ENCODE results near the gene IGF2BP2. TPM values are rescaled to one million over a fixed set of nuclear protein-coding genes. Genes with fewer than 3 reads are reported as not detected.

The IGF2BP2 gene
- total RNA-seq, 1 donor from 2014 or later: 57.6 TPM

DNA sequence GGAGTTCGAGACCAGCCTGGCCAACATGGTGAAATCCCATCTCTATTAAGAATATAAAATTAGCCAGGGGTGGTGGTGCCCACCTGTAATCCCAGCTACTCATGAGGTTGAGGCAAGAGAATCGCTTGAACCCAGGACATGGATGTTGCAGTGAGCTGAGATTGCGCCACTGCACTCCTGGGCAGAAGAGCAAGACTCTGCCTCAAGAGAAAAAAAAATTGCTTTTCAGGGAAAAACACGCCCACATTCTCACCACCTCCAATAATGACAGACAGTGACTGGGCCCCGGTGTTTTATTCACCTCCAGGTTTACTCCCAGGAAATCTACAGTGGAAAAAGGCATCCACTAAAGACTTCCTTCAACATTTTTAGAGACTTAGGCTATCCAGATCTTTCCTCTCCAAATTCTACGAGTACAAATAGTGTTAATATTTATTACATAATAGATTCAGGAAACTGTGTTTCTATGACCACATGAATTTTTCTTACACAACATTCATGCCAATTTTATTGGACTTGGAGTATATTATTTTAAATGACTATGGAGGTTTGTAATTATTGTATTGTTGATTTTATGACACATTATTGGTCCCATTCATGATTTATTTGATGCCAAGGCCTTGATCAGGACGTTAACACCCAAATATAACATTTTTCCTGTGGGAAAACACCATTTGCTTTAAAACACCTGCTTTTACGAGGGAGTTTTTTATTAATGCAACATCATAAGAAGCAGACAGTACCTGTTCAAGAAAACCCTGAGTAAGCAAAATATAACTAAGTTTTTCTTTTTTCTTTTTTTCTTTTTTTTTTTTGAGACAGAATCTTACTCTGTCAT lies 26.6 kb downstream of the IGF2BP2 start:
- H3K4me3 ChIP-seq (ENCODE audit: low read depth, low read length): no peak overlapping the region
- DNase-seq (ENCODE audit: low read depth): no peak
- TF ChIP-seq, protein P1, sequence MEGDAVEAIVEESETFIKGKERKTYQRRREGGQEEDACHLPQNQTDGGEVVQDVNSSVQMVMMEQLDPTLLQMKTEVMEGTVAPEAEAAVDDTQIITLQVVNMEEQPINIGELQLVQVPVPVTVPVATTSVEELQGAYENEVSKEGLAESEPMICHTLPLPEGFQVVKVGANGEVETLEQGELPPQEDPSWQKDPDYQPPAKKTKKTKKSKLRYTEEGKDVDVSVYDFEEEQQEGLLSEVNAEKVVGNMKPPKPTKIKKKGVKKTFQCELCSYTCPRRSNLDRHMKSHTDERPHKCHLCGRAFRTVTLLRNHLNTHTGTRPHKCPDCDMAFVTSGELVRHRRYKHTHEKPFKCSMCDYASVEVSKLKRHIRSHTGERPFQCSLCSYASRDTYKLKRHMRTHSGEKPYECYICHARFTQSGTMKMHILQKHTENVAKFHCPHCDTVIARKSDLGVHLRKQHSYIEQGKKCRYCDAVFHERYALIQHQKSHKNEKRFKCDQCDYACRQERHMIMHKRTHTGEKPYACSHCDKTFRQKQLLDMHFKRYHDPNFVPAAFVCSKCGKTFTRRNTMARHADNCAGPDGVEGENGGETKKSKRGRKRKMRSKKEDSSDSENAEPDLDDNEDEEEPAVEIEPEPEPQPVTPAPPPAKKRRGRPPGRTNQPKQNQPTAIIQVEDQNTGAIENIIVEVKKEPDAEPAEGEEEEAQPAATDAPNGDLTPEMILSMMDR (conservative IDR thresholded peaks at IDR 0.05; ENCODE audit: low read depth, low read length): no peak

DNA sequence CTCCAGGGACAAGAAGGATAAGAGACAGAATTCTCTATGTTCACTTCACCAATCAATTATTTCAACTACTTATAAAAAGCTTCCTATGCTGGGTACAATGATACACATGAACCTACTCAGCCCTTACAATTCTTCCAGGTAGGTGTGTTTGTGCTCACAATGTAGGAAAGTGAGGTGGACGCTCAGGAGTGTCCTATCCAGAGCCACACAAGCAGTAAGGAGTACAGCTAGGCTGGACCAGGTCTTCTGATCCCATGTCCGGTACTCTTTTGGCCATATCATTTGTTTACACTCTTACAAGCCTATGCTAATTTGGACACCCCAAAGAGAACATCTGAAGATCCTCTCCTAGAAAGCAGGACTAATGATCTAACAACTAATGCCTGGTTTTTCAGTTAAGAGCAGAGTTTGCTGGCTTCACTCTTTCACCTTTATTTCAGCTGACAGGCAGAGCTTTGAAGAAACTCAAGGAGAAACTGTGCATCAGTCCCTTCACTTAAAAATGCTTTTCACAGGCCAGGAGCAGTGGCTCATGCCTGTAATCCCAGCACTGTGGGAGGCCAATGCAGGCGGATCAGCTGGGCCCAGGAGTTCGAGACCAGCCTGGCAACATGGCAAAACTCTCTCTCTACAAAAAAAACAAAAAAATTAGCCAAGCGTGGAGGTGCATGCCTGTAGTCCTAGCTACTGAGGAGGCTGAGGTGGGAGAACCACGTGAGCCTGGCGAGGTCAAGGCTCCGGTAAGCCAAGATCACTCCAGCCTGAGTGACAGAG lies 27.5 kb downstream of the IGF2BP2 start:
- DNase-seq (ENCODE audit: low read depth): no peak
- no peak overlapping the region for H3K4me3 ChIP-seq (ENCODE audit: low read depth, low read length)
- TF ChIP-seq, protein P1 (conservative IDR thresholded peaks at IDR 0.05; ENCODE audit: low read depth, low read length): no peak

DNA sequence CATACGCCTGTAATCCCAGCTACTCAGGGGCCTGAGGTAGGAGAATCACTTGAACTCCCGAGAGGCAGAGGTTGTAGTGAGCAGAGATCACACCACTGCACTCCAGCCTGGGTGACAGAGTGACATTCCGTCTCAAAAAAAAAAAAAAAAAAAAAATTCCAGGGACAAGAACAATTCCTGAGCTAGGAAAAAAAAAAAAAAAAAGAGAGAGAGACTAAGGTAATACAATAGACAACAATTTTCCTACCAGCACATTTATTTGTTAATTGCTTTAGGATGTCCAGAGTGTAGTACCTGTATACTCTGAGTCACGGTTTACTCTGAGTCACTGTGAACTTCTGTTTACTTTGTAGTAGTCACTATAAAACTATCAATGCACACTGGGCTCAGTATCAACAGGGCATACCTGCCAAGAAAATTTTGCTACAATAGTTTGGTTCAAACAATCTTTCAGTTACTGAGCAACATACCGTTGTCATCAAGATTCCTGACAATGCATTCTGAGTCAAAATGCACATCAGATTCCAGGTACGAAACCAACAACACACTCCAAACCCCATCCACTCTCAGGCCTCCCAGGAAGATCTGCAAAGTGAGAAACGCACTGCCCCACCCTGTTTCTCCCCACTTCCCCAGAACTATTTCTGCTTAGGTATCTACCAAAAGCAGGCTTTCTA lies 28.3 kb downstream of the IGF2BP2 start:
- DNase-seq (ENCODE audit: low read depth): peak; percentile 71
- H3K4me3 ChIP-seq (ENCODE audit: low read depth, low read length): no peak overlapping the region
- TF ChIP-seq, protein P1 (conservative IDR thresholded peaks at IDR 0.05; ENCODE audit: low read depth, low read length): no peak

DNA sequence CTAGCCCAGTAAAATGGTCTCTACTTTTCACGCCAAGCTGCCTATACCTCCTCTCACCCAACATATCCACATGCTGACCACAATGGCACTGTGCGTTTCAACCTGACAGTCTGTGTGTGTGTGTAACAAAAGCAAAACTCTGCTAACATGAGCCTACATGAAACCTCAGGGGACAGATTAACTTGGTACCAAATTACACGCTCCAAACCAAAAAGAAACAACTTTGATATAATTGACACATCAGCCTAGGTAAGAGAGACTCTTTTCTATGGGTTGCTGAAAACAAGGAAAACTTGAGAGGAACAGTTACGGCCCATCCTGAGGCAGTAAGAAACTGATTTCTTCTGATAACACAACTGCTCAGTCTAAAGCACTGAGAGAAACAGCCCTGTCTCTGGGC lies 31.5 kb downstream of the IGF2BP2 start:
- TF ChIP-seq, protein P1 (conservative IDR thresholded peaks at IDR 0.05; ENCODE audit: low read depth, low read length): no peak
- DNase-seq (ENCODE audit: low read depth): no peak
- no peak overlapping the region for H3K4me3 ChIP-seq (ENCODE audit: low read depth, low read length)

DNA sequence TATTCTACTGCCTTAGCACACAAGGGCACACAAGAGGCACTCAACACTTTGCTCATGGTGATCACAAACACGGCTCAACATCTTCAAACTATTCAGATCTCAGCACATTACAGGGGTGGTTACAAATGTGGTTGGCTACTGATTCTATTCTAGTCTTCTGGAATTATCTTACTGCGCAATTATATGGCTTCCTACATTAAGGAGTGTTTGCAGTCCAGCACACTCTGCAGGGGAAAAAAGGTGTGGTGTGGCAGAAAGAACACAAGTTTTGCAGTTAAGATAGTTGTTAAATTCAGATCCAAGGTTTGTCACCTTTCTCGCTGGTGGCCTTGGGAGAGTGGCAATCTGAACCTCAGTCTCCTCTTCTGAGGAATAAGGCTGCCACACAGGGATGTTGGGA lies 31.9 kb downstream of the IGF2BP2 start:
- no peak for DNase-seq (ENCODE audit: low read depth)
- H3K4me3 ChIP-seq (ENCODE audit: low read depth, low read length): no peak overlapping the region
- TF ChIP-seq, protein P1 (conservative IDR thresholded peaks at IDR 0.05; ENCODE audit: low read depth, low read length): no peak

DNA sequence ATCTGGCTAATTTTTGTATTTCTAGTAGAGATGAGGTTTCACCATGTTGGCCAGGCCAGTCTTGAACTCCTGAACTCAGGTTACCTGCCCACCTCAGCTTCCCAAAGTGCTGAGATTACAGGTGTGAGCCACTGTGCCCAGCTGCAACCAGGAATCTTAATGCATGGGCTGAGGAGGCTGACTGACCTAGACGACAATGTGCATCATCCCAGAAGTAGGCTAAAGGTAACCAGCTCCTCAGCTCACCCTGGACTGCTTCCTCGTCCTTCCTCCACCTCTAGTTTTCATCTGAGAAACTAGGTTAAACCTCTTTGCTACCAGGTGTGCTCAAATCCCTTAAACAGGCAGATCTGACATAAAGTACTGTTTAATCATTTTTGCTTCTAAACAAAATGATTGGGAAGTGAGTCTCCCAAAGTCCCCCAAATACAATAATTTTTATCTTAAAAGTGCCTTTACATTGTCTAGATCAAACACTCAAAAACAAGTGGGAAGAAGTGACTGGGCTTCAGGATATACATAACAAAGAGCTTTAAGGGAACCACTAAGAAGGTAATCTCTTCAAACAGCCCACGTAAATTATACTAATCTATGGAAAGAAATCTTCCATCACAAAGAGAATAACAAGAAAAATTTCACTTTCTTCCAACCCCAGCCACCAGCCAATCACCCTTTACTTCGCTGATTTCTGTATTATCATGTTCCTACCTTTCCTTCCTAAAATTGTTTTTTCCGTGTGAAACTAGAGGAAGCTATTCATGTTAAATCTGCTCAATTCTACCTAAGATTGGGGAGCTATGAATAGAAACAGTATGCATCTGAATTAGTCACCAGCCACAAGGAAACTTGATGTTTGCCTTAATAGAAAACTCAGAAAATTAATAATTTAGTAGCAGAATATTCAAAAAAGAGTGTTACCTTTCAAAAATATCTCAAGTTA lies 34.7 kb downstream of the IGF2BP2 start:
- H3K4me3 ChIP-seq (ENCODE audit: low read depth, low read length): no peak overlapping the region

More for the DNA sequence above, 34.7 kb downstream of the IGF2BP2 start:
- TF ChIP-seq, protein P1 (conservative IDR thresholded peaks at IDR 0.05; ENCODE audit: low read depth, low read length): no peak
- no peak for DNase-seq (ENCODE audit: low read depth)
